Gastroesophageal sphincter (tissue), 4 donors: ENCODE data around the gene TET2. TPM values are rescaled to one million over a fixed set of nuclear protein-coding genes. Genes with fewer than 3 reads are reported as not detected.

ENCODE experiments used
- ATAC-seq: fragments of 150-250 bp; one replicate; pipeline ENCODE4 v1.9.1; 2016; ENCODE audit warnings: mild to moderate bottlenecking, moderate library complexity
- H3K27ac ChIP-seq, 4 donors: fragments of 200-600 bp; sonication (generic) in 3 of 4; 1 replicate in 3 of 4; 2 replicates in 1 of 4; pipeline ENCODE4 v1.5.1; 2016 to 2019
- H3K27me3 ChIP-seq: fragments of 200-600 bp; sonication (generic); one replicate; pipeline ENCODE4 v1.5.1; 2019
- H3K36me3 ChIP-seq, 2 donors: fragments of 200-600 bp; sonication (generic); one replicate each; pipeline ENCODE4 v1.5.1; 2019; ENCODE audit warnings: control low read depth in 1 of 2
- H3K4me1 ChIP-seq, 3 donors: fragments of 200-600 bp; sonication (generic); 1 replicate in 2 of 3; 2 replicates in 1 of 3; pipeline ENCODE4 v1.5.1; 2016 to 2019; ENCODE audit warnings: control low read depth in 2 of 3
- H3K4me3 ChIP-seq, 2 donors: fragments of 200-600 bp; sonication (generic); one replicate each; pipeline ENCODE4 v1.5.1; 2019; ENCODE audit warnings: mild to moderate bottlenecking in 1 of 2, moderate library complexity in 1 of 2
- H3K9me3 ChIP-seq, 3 donors: fragments of 200-600 bp; sonication (generic); one replicate each; pipeline ENCODE4 v1.5.1; 2017 to 2019; ENCODE audit warnings: control low read depth in 2 of 3
- CTCF ChIP-seq, 4 experiments: fragments of 200-600 bp in 2 of 4; fragments of 450-650 bp in 2 of 4; sonication (generic) in 1 of 4; IDR thresholded peaks; one replicate each; pipeline ENCODE4 v1.5.1; 2017 to 2019; ENCODE audit warnings: antibody characterized with exemption in 4 of 4, mild to moderate bottlenecking in 2 of 4, moderate library complexity in 2 of 4
- EP300 ChIP-seq: sonication (generic); formaldehyde crosslinking; IDR thresholded peaks from one replicate; pipeline ENCODE4 v1.6.1; 2017; ENCODE audit warnings: antibody characterized with exemption, mild to moderate bottlenecking
- POLR2A ChIP-seq, 2 donors: fragments of 450-650 bp; IDR thresholded peaks; one replicate each; pipeline ENCODE4 v1.6.1; 2017; ENCODE audit warnings: antibody characterized with exemption in 2 of 2, mild to moderate bottlenecking in 2 of 2, moderate library complexity in 1 of 2
- POLR2AphosphoS5 ChIP-seq: sonication (generic); formaldehyde crosslinking; IDR thresholded peaks from one replicate; pipeline ENCODE4 v1.6.1; 2017; ENCODE audit warnings: antibody characterized with exemption
- WGBS, 2 donors: methylation state at CpG; one replicate each; pipeline ENCODE4 v1.1.5; 2018; ENCODE audit warnings: low coverage in 1 of 2; 5-methylcytosine and 5-hydroxymethylcytosine counted together
- total RNA-seq, 4 donors: library from RNA; depleted of rRNA; stranded (reverse); fragments of >200 nt; gene quantifications; one replicate each; pipeline ENCODE4 v1.1.0, GENCODE V29; 2016

Gene TET2
- total RNA-seq, 4 donors from 2014 or later: 22.5 to 37.7 (median 27.8) TPM

GRCh38 chr4:105130945-105131344, 15.7 kb upstream of the TET2 start:
- TF ChIP-seq POLR2A (IDR thresholded peaks at IDR 0.05): no peak
- no peak for TF ChIP-seq EP300
- TF ChIP-seq CTCF (IDR thresholded peaks at IDR 0.05): no peak
- TF ChIP-seq POLR2AphosphoS5: no peak
- WGBS, 2 donors: 40 to 57% methylated on average over 1 of the region's 1 CpG
- no peak for ATAC-seq

GRCh38 chr4:105133976-105134375, 12.7 kb upstream of the TET2 start:
- H3K9me3 ChIP-seq: no peaks in the 10 kb centered on the region
- ATAC-seq: no peak
- WGBS, 2 donors: 94 to 100% methylated on average over 2 of the region's 2 CpGs
- no peak overlapping the region for H3K27ac ChIP-seq
- TF ChIP-seq POLR2AphosphoS5 (no peak), CTCF (IDR thresholded peaks at IDR 0.05) (no peak), EP300 (no peak), POLR2A (IDR thresholded peaks at IDR 0.05) (no peak)
- no peaks in the 10 kb centered on the region for H3K36me3 ChIP-seq
- no peak overlapping the region for H3K4me3 ChIP-seq
- H3K4me1 ChIP-seq: no peaks in the 10 kb centered on the region
- no peaks in the 10 kb centered on the region for H3K27me3 ChIP-seq

More at GRCh38 chr4:105130945-105131344, 15.7 kb upstream of the TET2 start:
- Histone ChIP-seq H3K4me3 (no peak overlapping the region), H3K9me3 (no peaks in the 10 kb centered on the region), H3K4me1 (no peaks in the 10 kb centered on the region), H3K27me3 (no peaks in the 10 kb centered on the region), H3K36me3 (no peaks in the 10 kb centered on the region), H3K27ac (no peak overlapping the region)

GRCh38 chr4:105135785-105136184, 10.9 kb upstream of the TET2 start:
- TF ChIP-seq CTCF (IDR thresholded peaks at IDR 0.05) (no peak), POLR2AphosphoS5 (no peak), EP300 (no peak), POLR2A (IDR thresholded peaks at IDR 0.05) (no peak)
- ATAC-seq: no peak
- WGBS, 2 donors: 35 to 77% methylated on average over 2 of the region's 2 CpGs
- Histone ChIP-seq H3K4me3 (no peak overlapping the region), H3K36me3 (no peaks in the 10 kb centered on the region), H3K27ac (no peak overlapping the region), H3K27me3 (no peaks in the 10 kb centered on the region), H3K4me1 (no peaks in the 10 kb centered on the region), H3K9me3 (no peaks in the 10 kb centered on the region)

DNA sequence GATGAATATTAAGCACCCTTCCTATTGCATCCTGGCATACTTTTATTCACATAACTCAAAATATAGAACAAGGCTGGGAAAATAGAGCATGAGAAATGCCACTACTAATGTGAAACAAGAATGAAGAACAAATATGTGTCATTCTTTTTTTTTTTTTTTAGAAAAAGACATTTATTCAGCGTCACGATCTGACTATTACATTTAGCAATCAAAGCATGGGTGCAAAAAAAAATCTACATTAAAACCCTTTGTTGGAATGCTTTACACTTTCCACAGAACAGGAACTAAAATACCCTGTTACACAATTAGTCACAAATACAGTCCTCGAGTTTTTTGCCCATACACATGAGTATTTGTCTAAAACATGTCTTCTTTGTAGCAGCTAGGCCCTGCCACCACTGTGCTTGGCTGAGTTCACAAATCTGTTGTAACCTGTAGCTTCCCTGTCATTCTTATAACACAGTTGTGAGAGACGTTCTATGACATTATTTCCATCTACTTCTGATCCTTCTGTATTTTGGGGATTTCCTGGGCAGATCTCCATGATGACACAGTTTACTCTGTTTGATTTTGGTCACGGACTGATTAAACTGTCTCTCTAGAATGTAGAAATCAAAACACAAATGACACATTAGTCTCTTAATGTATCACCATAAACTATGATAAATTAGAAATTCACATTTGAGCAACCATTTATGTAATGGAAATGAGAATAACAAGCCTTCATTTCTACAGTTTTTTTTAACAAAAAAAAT, 9.4 kb upstream of the TET2 start:
- no peak for ATAC-seq
- WGBS, 2 donors: 78 to 83% methylated on average over 5 of the region's 5 CpGs
- Histone ChIP-seq H3K4me3 (no peak overlapping the region), H3K36me3 (no peaks in the 10 kb centered on the region), H3K4me1 (no peaks in the 10 kb centered on the region), H3K27me3 (no peaks in the 10 kb centered on the region), H3K27ac (no peak overlapping the region), H3K9me3 (no peaks in the 10 kb centered on the region)
- TF ChIP-seq CTCF (IDR thresholded peaks at IDR 0.05) (no peak), POLR2A (IDR thresholded peaks at IDR 0.05) (no peak), POLR2AphosphoS5 (no peak), EP300 (no peak)

DNA sequence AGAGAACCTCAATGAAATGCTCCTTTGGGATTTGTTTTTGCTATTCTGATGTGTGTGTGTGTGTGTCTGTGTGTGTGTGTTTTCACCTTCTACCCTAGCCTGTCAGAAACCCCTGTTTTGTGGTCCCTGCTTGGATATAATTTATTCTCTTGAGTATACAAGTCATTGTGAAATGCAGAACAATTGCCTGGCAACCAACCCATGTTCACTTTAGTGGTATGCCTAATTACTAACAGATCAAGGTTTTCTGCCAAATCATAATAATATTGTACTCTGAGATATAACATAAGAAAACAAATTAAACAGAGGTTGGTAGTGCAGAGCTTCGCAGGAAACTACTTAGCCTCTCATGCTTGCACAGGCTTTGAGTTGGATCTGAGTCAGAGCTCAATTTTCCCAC, 7.0 kb upstream of the TET2 start:
- H3K27me3 ChIP-seq: no peaks in the 10 kb centered on the region
- H3K36me3 ChIP-seq: no peaks in the 10 kb centered on the region
- ATAC-seq: no peak
- WGBS, 2 donors: 67 to 100% methylated on average over 1 of the region's 1 CpG
- H3K4me3 ChIP-seq: no peak overlapping the region
- no peaks in the 10 kb centered on the region for H3K9me3 ChIP-seq
- H3K4me1 ChIP-seq: no peaks in the 10 kb centered on the region
- TF ChIP-seq CTCF (IDR thresholded peaks at IDR 0.05): no peak
- TF ChIP-seq POLR2AphosphoS5: no peak
- TF ChIP-seq POLR2A (IDR thresholded peaks at IDR 0.05): no peak
- no peak for TF ChIP-seq EP300
- H3K27ac ChIP-seq: no peak overlapping the region
